GM21367 (cell line): ENCODE results near the gene NIBAN1.

Source experiments
- ATAC-seq: cut with Tn5 transposase; IDR thresholded peaks from one replicate; pipeline ENCODE4 v1.9.1; 2021; ENCODE audit not compliant: unreplicated experiment

The NIBAN1 gene

DNA sequence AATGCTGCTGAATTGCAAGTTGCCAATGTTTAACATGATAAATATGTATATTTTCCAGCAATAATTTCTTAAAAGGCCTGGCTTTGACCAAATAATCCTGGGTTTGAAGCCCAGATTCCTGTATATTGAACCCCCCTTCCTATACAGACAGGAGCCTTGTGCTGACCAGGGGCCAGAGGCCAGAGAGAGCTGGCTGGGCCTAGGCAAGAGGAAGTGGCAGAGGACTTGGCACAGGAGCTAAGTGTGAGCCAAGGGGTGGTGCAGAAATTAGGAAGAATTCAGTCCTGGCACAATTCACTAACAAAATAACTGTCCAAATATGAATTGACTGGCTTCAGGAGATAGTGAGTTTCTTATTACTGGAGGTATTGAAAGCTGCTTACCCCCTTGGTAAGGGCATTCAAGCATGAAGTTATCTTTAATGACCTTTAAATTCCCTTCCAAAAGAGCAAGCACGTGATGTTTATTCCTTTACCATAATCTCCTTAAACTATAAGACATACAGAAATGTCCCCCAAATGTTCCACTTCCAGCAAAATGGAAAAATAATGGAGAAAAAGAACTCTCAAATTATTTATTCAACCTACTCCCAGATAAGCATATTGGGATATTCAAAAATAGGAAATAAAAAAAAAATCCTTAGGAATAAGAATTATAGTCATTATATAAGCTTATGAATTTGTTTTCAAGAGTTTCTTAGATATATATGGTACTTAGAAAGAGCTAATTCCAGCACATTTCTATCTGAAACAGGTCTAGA is 26.6 kb downstream of the NIBAN1 start:
- ATAC-seq: no peak

DNA sequence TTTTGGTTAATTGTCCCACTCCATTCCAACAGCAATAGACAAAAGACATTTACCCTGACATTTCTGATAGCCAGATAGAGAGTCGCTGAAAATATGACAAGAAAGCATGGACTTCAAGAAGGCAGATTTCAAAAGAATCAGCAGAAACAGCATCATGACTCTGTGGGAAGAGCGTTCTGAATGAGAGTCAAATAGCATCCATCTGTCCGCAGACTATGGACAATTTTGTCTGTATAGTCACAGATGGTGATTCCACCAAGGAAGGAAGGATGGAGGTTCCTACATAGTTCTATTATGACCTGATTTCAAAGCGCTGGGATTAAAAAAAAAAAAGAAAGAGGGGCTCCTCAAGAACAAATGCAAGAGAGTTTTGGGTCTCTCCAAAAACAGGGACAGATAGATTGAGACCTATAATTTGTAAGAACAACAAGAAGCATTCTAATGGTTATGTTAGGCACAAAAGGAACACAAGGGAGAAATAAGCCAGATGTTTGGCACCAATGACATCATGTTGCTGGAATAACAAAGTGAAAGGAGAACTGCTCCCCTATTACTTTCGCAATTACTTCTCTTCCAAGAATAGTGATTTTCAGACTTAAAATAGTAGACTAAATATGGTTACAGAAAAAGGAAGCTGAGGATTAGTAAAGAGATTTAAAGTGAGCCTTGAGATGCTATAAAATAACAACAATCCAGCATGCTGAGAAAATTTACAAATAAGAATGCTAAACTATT is 28.5 kb downstream of the NIBAN1 start:
- ATAC-seq: peak; percentile 48

DNA sequence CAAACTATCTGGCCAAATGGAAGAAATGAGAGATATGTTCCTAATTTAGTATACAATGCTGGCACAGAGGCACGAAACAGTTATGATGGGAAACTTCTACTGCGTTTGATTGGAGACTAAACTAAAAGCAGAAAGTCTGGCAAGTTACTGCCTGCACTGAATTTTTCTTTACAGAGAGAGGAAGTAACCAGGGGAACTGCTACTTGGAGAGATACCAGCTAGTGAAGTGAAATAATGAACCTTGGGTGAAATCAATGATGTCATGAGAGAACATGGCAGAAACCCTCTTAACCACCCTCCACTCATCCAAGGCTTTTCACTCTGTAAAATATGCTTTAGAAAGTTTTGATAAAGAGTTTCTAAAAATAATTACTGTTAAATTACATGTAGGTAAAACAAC is 29.3 kb downstream of the NIBAN1 start:
- peak; percentile 74 for ATAC-seq

DNA sequence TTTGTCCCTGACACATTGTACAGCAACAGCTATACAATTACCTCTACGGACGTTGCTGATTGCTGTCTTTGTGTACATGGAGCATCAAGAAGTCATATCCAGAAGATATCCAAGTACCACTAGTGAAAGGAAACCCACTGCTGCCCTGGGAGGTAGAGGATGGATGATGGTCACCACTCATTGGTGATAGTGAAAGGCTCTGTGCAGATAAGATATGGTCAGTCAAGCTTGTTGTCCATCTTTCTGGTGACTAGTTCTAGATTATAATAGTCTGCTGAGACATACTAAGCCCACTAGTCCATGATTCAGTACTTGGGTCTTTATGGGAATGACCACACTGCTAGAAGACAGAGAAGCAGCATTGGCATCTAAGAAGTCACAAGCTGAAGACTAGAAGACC is 30.3 kb downstream of the NIBAN1 start:
- ATAC-seq: no peak

DNA sequence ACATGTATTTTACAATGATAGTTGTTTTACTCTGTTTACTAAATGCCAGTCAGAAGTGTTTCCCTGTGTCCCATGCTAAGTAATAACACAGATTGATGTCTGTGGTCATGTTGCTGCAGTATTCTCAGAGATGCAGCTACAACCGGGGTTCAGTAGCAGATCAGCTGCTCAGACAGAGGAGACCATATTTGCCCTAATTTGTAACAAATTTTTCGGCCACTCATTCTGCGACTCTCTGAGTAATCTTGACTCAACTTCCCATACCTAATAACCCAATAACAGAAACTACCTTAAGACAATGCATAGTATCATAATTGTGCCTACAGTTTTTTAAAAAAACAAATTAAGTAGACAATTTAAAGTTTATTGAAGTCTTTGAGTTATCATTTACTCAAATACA is 32.6 kb downstream of the NIBAN1 start:
- peak; percentile 42 for ATAC-seq

DNA sequence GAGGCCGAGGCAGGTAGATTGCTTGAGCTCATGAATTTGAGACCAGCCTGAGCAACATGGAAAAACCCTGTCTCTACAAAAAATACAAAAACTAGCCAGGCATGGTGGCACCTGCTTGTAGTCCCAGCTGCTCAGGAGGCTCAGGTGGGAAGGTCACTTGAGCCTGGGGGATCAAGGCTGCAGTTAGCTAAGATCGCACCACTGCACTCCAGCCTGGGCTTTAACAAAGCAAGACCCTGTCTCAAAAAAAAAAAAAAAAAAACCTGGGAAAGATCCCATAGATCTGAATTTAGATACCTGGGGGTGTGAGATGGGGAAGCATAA is 32.9 kb downstream of the NIBAN1 start:
- ATAC-seq: no peak

DNA sequence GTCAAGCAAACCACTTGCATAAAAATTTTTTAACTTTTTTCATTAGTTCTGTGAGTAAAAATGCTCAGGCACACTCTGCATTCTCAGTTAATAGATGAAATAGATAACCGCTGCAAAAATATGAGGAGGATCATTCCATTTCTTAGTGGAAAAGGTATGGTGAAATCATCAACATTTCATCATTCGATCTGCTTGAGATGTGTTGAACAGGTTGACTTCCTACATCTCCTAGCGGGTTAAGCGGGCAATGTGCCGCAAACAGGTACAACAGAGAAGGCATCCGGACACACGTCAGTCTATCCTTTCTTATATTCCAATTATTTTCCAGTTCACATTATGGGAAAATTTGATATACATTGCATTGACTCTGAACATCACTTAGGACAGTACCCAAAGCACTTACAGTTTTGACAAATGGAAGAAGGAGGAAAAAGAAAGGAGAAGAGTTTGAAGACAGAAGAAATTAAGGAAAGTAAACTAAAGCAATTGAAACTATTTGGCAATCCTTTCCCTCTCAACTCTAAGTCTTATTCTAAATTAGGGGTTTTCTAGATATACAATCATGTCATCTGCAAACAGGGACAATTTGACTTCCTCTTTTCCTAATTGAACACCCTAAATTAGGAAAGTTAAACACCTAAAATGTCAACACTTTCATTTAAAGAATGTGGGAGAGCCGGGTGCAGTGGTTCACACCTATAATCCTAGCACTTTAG is 33.5 kb downstream of the NIBAN1 start:
- no peak for ATAC-seq

DNA sequence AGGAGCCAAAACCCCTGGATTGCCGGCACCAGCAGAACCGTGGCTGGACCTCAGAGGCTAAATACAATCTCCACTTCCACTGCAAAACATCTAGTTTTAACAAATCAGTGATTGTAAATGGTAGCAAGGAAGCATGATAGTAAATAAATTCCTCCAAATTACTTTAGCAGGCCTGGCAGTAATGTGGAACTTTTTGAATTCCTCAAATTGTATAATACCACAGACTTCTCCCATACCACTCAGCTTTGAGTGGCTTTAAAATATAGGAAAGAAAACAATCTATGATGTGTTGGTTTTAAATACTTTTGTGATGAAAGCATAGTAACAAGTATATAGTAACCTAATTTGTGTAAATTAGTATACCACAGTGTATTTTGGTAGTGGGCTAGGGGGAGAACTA is 34.1 kb downstream of the NIBAN1 start:
- ATAC-seq: no peak

DNA sequence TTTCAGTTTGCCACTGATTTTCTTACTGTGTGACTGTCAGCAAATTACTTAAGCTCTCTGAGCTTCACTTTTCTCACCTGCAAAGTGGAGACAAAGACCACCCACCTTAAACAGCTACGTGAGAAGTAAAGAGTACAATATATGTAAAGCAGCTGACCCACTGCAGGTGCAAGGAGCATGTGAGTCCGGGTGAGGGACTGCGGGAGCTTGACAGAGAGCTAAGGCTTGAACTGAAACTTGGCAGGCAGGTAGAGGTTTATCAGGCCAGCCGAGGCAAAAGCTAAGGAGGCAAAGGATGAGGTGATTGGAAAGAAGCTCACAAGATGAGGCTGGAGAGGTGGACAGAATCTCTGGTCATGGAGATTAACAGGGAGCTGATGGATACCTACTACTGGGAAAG is 36.6 kb downstream of the NIBAN1 start:
- ATAC-seq: no peak

DNA sequence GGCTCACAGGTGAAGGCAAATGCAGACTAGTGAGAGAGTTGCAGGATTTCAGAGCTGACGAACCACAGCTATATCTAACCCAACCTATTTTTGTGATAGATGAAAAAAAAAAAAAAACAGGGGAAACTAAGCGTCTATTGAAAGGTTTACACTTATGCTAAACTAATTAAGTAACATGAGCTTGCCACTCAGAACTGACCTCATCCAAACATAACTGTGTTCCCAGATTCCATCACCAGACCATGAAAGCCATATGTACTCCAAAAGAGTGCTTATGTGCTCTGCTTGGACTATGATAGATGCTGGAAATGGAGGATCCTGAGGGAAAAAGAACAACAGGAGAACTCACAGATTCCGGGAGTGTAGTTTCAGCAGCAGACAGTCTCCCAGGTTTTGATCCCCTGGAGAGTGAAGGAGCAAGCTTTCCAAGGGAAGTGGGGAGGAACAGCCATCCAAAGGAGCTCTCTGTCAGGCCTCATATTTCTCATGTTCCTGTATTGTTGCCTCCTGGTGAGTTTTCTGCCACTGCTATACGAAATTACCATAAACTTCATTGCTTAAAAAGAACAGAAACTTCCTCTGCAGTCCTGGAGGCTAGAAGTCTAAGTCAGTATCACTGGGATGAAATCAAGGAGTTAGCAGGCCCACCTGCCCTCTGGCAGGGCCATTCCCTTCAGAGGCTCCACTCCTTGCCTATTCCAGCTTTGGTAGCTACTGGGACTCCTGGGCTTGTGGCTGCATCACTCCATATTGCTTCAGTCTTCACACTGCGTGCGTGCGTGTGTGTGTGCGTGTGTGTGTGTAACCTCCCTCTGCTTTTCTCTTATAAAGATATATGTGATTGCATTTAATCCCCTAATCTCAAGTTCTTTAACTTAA is 38.1 kb downstream of the NIBAN1 start:
- ATAC-seq: no peak

DNA sequence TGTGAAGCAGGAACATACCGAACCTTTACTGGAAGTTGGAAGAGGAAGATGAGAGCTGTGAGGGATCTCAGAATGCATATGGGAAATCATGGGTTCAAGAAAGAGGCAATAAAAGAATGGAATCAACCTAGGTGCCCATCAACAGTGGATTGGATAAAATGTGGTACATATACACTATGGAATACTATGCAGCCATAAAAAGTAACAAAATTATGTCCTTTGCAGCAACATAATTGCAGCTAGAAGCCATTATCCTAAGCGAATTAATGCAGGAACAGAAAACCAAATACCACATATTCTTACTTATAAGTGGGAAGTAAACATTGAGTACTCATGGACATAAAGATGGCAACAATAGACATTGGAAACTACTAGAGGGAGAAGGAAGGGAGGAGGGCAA is 40.4 kb downstream of the NIBAN1 start:
- ATAC-seq: no peak

DNA sequence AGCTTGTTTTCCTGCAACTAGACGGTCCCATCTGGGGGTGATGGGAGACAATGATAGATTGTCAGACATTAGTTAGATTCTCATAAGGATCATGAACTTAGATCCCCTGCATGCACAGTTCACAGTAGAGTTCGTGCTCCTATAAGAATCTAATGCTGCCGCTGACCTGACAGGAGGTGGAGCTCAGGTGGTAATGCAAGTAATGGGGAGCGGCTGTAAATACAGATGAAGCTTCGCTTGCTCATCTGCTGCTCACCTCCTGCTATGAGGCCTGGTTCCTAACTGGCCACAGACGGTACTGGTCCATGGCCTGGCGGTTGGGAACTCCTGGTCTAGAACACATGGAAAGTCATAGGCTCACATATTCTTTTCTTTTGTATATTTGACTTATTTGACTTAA is 42.0 kb downstream of the NIBAN1 start:
- no peak for ATAC-seq

DNA sequence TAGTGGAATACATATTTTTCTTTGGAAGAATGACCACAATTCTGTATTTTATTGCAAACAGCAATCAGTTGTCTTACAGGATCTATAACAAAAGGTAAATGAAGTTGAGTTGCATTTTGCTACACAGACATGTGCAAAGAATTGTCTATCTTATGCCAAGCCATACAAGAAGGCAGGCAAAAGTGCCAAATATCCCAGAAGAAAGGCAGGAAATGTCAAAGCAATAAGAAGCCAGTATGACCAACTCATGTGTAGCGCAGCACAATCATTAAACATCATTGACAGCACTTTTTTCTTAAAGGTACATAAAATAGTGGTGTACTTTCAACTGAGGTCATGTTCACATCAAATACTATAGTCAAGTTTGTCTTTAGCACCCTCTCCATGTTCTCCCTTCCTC is 42.7 kb downstream of the NIBAN1 start:
- ATAC-seq: no peak

DNA sequence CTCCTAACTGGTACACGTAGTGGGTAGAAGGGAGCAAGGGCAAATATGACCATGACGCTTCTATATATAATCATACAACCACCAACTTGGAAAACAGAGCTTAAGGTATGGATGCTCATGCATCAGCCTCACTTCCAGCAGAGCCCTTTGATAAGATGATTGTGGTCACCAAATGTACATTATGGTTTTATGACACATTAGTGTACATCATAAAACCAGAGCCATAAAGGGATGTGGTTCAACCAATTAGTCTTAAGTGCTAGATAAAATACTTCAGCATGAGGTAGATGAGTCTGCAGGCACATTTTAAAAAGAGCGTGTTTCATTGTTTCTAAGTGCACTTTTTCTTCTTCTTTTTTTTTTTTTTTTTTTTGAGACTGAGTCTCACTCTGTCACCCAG is 43.7 kb downstream of the NIBAN1 start:
- ATAC-seq: no peak

DNA sequence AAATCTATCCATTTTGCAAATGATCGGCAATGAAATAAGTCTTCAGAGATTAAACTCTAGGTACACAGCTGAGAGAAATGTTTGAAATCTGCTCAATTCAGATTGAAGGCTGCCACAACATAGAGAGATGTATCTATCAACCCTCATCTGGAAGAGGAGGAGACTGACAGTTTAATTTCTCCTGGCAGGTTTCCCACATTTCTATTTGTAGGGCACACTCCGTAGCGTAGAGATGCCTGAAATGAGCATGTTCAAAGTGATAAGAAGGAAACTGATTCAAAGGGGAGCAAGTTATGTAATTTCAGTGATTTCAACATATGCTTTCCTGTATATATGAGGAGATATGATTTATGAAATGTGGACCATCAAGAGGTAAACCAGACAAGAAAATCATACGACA is 44.1 kb downstream of the NIBAN1 start:
- no peak for ATAC-seq

DNA sequence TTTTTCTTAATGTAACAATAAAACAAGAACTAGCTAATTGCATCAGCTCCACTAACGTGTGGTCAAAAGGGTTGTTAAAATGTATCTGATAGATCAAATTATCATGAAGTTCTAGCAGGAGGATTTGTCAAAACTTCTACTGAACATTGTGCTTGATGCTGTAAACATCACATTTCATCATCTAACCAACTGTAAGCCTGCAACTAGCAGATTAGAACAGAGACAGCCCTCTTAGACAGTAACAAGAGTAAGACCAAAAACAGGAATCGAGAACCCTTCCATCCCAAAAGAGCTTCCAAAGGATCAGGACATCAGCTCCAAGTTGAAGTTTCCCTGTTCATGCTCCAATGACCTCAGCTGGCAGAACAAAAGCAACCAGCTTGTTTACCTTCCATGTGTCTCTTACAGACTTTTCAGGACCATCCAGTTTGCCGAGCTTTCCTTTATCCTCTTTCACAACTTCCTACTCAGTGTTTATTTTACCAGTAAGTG is 44.6 kb downstream of the NIBAN1 start:
- ATAC-seq: no peak

DNA sequence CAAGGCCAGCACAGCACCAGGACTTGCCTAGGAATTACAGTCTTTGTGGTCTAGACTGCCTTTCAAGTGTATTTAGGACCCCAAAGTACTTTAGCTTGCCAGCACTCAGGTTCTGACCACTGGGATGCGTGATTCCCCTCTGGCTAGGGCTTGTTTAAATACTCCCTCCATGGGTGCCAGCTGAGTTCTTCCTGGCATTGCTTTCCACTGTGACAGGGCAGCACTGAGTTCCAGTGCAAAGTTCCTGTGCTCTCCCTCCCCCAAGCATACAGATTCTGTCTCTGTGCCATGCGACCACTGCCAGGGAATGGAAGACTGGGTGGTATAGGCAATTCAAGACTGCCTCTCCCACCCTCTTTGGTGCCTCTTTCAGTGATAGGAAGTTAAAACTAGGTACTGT is 45.9 kb downstream of the NIBAN1 start:
- no peak for ATAC-seq
